Gastrocnemius medialis (tissue), 4 donors: ENCODE results near the gene SUN1. TPM values are rescaled to one million over a fixed set of nuclear protein-coding genes. Genes with fewer than 3 reads are reported as not detected.

Experiments
- ATAC-seq, 2 donors: fragments of 150-250 bp; one replicate each; pipeline ENCODE4 v1.9.1; 2016
- DNase-seq, 2 donors: peaks; one replicate each; pipeline ENCODE4 v3.0.0-alpha.2; 2019
- H3K27ac ChIP-seq, 4 donors: fragments of 200-600 bp; sonication (generic); 1 replicate in 1 of 4; 2 replicates in 3 of 4; pipeline ENCODE4 v1.5.1; 2016 to 2018; ENCODE audit warnings: mild to moderate bottlenecking in 2 of 4, moderate library complexity in 1 of 4
- H3K27me3 ChIP-seq, 3 donors: fragments of 200-600 bp; sonication (generic) in 2 of 3; 1 replicate in 1 of 3; 2 replicates in 2 of 3; pipeline versions ENCODE4 v1.5.1 to v1.6.0; 2016 to 2019; ENCODE audit warnings: mild to moderate bottlenecking in 1 of 3, moderate library complexity in 1 of 3
- H3K36me3 ChIP-seq, 2 donors: fragments of 200-600 bp; sonication (generic) in 1 of 2; one replicate each; pipeline ENCODE4 v1.5.1; 2017 to 2018
- H3K4me1 ChIP-seq, 2 donors: fragments of 200-600 bp; sonication (generic) in 1 of 2; one replicate each; pipeline ENCODE4 v1.5.1; 2016 to 2017; ENCODE audit warnings: mild to moderate bottlenecking in 2 of 2
- H3K4me3 ChIP-seq, 4 donors: fragments of 200-600 bp; sonication (generic) in 3 of 4; 1 replicate in 1 of 4; 2 replicates in 3 of 4; pipeline ENCODE4 v1.5.1; 2016 to 2019; ENCODE audit warnings: mild to moderate bottlenecking in 2 of 4
- H3K9me3 ChIP-seq, 3 donors: fragments of 200-600 bp; sonication (generic) in 2 of 3; 1 replicate in 1 of 3; 2 replicates in 2 of 3; pipeline ENCODE4 v1.5.1; 2016 to 2019
- POLR2A ChIP-seq, 2 donors: fragments of 450-650 bp; IDR thresholded peaks; one replicate each; pipeline ENCODE4 v1.6.1; 2017; ENCODE audit warnings: antibody characterized with exemption in 2 of 2, mild to moderate bottlenecking in 2 of 2, moderate library complexity in 2 of 2
- in situ Hi-C, 4 donors: fragments of 200-750 bp; cut with MboI; loops; one replicate each; pipeline versions ENCODE4 v1.15.0 to v1.8.0; 2017; ENCODE audit warnings: low sequenced_read_pairs in 4 of 4
- intact Hi-C: fragments of 100-400 bp; cut with DNase I; formaldehyde crosslinking; loops from one replicate; pipeline ENCODE4 v1.15.1; 2023; ENCODE audit warnings: low total_unique reads
- total RNA-seq, 4 donors: library from RNA; depleted of rRNA; stranded (reverse); fragments of >200 nt; gene quantifications; one replicate each; pipeline versions ENCODE4 v1.1.0 to v1.2.3, GENCODE V29; 2016
- TF ChIP-seq, protein P1 (sequence below), 5 experiments: fragments of 450-650 bp in 3 of 5; fragments of 200-600 bp in 2 of 5; sonication (generic) in 2 of 5; IDR thresholded peaks in 4 of 5; conservative IDR thresholded peaks in 1 of 5; 1 replicate in 4 of 5; 2 replicates in 1 of 5; pipeline ENCODE4 v1.5.1; 2016 to 2019; ENCODE audit warnings: antibody characterized with exemption in 5 of 5, mild to moderate bottlenecking in 3 of 5, moderate library complexity in 3 of 5

SUN1 gene
- total RNA-seq, 4 donors from 2014 or later: 112 to 154 (median 132) TPM

GRCh38 chr7:876972-877311, 44.7 kb downstream of the SUN1 start:
- Histone ChIP-seq H3K4me1 (peaks cover 64 to 67% of the 10 kb centered on the region in 2 donors), H3K9me3 (no peaks in the 10 kb centered on the region), H3K4me3 (peak overlapping the region; percentile 80 to 91 (median 86)), H3K27ac (peak overlapping the region; percentile 94 to 97 (median 95)), H3K36me3 (peaks cover 0 to 9% of the 10 kb centered on the region in 2 donors), H3K27me3 (no peaks in the 10 kb centered on the region)
- TF ChIP-seq, protein P1, sequence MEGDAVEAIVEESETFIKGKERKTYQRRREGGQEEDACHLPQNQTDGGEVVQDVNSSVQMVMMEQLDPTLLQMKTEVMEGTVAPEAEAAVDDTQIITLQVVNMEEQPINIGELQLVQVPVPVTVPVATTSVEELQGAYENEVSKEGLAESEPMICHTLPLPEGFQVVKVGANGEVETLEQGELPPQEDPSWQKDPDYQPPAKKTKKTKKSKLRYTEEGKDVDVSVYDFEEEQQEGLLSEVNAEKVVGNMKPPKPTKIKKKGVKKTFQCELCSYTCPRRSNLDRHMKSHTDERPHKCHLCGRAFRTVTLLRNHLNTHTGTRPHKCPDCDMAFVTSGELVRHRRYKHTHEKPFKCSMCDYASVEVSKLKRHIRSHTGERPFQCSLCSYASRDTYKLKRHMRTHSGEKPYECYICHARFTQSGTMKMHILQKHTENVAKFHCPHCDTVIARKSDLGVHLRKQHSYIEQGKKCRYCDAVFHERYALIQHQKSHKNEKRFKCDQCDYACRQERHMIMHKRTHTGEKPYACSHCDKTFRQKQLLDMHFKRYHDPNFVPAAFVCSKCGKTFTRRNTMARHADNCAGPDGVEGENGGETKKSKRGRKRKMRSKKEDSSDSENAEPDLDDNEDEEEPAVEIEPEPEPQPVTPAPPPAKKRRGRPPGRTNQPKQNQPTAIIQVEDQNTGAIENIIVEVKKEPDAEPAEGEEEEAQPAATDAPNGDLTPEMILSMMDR (IDR thresholded peaks at IDR 0.05 in 4 of 5, conservative IDR thresholded peaks at IDR 0.05 in 1 of 5): no peak
- no peak for TF ChIP-seq POLR2A (IDR thresholded peaks at IDR 0.05)
- ATAC-seq (peak; percentile 15 to 20), DNase-seq (no peak)
- in situ Hi-C loops (loop anchor here in 3 of 4 donors (10.0 kb wide), 2 partner anchors 52 to 92 kb away; no protein-coding TSS in a partner anchor), intact Hi-C loops (loop anchor here (1.0 to 10.0 kb wide), 6 partner anchors 64 to 685 kb away; partner anchors contain the start of genes FAM20C and GPR146)

DNA sequence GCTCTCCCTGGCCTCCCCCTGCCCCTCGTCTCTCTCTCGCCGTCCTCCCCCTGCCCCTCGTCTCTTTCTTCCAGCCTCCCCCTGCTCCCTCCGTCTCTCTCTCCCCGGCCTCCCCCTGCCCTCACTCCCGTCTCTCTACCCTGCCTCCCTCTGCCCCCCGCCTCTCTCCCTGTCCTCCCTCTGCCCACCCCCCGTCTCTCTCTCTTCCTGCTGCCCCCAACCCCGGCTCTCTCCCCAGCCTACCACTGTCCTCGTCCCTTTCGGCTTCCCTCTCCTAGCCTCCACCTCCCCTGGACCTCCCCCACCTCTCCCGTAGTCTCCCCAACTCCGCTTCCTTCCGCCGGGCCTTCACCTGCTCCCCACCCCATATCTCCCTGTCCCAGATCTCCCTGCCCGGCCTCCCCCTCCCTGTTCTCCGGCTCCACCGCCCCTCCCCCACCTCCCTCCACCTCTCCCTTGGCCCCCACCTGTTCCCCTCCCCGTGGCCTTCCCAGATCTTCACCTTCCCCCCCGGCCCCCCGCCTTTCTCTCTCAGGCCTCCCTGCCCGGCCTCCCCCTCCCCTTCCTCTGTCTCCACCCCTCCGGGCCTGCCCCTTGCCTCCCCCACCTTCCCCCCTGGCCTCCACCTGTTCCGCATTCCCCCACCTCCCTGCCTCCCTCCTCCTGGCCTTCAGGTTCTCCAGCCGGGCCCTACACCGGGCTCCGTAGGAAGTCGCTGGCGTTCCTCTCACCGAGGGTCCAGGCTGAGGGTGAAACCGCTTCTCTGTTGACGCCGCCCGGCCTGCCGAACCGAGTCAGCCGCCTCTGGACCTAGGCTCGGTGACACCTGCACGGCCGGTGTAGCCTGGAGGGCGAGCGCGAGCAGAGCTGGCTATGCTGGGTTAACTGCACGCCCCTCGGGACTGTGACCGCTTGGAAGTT, 45.3 kb downstream of the SUN1 start:
- in situ Hi-C loops: loop anchor here in 3 of 4 donors (10.0 kb wide), 2 partner anchors 53 to 93 kb away; no protein-coding TSS in a partner anchor
- peak overlapping the region; percentile 94 to 97 (median 95) for H3K27ac ChIP-seq
- DNase-seq: no peak

DNA sequence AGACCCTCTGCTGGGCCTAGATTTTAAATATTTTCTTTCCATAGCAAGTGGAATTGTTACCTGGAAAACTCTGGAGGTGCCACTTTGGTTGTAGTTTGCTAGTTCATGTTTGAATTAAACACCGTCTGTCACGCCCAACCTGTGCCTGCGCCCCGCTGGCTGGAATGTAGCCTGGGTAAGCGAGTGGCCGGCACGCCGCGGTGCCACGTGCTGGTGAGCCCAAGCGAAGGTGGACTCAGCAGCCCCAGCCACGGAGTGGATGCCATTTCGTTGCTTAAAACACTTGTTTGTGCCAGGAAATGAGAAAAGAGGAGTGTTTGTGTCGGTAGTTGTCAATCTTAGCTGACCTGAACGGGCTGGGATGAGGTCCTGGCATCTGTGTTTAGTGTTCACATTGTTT, 46.8 kb downstream of the SUN1 start:
- TF ChIP-seq, protein P1 (IDR thresholded peaks at IDR 0.05 in 4 of 5, conservative IDR thresholded peaks at IDR 0.05 in 1 of 5): no peak
- peak in 1 of 2 donors; percentile 30 for TF ChIP-seq POLR2A (IDR thresholded peaks at IDR 0.05)
- no peaks in the 10 kb centered on the region for H3K36me3 ChIP-seq
- in situ Hi-C loops: loop anchor here in 3 of 4 donors (10.0 kb wide), 2 partner anchors 54 to 94 kb away; no protein-coding TSS in a partner anchor
- intact Hi-C loops: loop anchor here (5.0 to 10.0 kb wide), 5 partner anchors 148 to 687 kb away; partner anchors contain the start of genes FAM20C and GPR146
- H3K27ac ChIP-seq: peak overlapping the region; percentile 94 to 97 (median 95)
- no peaks in the 10 kb centered on the region for H3K9me3 ChIP-seq
- H3K4me1 ChIP-seq: peaks cover 70 to 73% of the 10 kb centered on the region in 2 donors
- peak overlapping the region in 3 of 4 donors; percentile 8 to 91 (median 83) for H3K4me3 ChIP-seq
- peak; percentile 9 to 15 for ATAC-seq
- peak; percentile 59 to 76 for DNase-seq
- no peaks in the 10 kb centered on the region for H3K27me3 ChIP-seq

More for the DNA sequence above, 45.3 kb downstream of the SUN1 start:
- TF ChIP-seq, protein P1 (IDR thresholded peaks at IDR 0.05 in 4 of 5, conservative IDR thresholded peaks at IDR 0.05 in 1 of 5): no peak
- TF ChIP-seq POLR2A (IDR thresholded peaks at IDR 0.05): no peak
- Histone ChIP-seq H3K9me3 (no peaks in the 10 kb centered on the region), H3K4me1 (peaks cover 68 to 73% of the 10 kb centered on the region in 2 donors), H3K27me3 (no peaks in the 10 kb centered on the region), H3K36me3 (peaks cover 0 to 3% of the 10 kb centered on the region in 2 donors), H3K4me3 (peak overlapping the region; percentile 80 to 91 (median 86))
- no peak for ATAC-seq
- intact Hi-C loops: loop anchor here (5.0 to 10.0 kb wide), 5 partner anchors 150 to 685 kb away; partner anchors contain the start of genes FAM20C and GPR146

DNA sequence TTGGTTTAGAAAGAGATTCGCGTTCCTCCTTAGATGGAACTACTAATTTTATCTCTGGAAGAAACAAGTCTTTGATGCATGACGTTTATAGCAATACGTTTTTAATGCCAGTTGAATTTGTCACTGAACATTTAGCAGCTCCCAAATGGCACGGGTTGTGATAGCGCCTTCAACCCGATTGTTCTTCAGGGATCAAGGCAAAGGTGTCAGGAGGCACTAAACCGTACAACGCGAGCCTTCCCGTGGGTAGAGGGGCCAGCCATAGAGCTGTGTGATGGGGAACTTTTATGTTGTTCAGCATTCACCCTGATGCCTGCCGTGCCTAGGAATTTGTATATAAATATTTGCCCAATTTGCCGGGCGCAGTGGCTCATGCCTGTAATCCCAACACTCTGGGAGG, 47.4 kb downstream of the SUN1 start:
- in situ Hi-C loops: loop anchor here in 3 of 4 donors (10.0 kb wide), 2 partner anchors 55 to 95 kb away; no protein-coding TSS in a partner anchor
- no peaks in the 10 kb centered on the region for H3K36me3 ChIP-seq
- no peaks in the 10 kb centered on the region for H3K27me3 ChIP-seq
- H3K27ac ChIP-seq: peak overlapping the region; percentile 94 to 97 (median 95)
- H3K4me1 ChIP-seq: peaks cover 73 to 77% of the 10 kb centered on the region in 2 donors
- DNase-seq (no peak), ATAC-seq (no peak)
- TF ChIP-seq POLR2A (IDR thresholded peaks at IDR 0.05): no peak
- TF ChIP-seq, protein P1 (IDR thresholded peaks at IDR 0.05 in 4 of 5, conservative IDR thresholded peaks at IDR 0.05 in 1 of 5): no peak
- H3K9me3 ChIP-seq: no peaks in the 10 kb centered on the region
- peak overlapping the region in 3 of 4 donors; percentile 36 to 38 (median 37) for H3K4me3 ChIP-seq
- intact Hi-C loops: loop anchor here (5.0 to 10.0 kb wide), 6 partner anchors 148 to 687 kb away; partner anchors contain the start of genes FAM20C, GPR146 and PDGFA
